ENCODE results near the gene TMEM38A. TPM values are rescaled to one million over a fixed set of nuclear protein-coding genes. Genes with fewer than 3 reads are reported as not detected.

The TMEM38A gene, protein sequence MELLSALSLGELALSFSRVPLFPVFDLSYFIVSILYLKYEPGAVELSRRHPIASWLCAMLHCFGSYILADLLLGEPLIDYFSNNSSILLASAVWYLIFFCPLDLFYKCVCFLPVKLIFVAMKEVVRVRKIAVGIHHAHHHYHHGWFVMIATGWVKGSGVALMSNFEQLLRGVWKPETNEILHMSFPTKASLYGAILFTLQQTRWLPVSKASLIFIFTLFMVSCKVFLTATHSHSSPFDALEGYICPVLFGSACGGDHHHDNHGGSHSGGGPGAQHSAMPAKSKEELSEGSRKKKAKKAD
- under 1 TPM; 0.58 to 0.76 TPM for total RNA-seq

DNA sequence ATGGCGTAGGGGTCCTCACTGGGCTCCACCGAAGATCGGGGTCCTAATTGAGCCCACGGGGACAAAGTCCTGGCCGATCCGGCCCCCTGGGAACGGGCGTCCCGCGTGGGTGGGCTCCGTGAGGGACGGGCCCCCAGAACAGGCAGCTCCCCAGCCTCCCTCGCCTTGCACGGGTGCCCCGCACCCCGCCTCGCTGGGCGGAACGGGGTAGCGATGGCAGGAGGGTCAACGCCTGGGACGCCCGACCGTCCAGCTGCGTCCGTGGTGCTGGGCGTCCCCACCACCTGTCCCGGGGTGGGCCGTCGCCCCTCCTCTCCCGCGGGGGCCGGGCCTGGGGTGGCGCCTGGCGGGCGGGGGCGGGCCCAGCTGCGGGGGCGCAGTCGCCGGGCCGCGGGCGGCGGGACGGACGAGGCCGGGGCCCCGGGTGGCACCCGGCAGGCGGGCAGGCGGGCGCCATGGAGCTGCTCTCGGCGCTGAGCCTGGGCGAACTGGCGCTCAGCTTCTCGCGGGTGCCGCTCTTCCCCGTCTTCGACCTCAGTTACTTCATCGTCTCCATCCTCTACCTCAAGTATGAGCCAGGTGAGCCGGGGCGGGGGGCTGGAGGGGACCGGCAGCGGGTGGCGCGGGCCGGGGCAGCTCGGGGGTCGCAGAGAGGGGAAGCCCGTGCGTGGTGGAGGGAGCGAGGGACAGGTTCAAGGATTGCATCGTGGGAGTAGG is at the start of gene TMEM38A:
Gene TMEM38A, plus strand, starts transcription at position 377 of the 717 bp plus-strand sequence. Its CDS starts 79 bp downstream, at position 456.
- Mint-ChIP-seq H3K27ac (peak within 1 kb of the TSS; percentile 95), H3K9me3 (no peaks in the 10 kb centered on the region), H3K4me3 (peak within 1 kb of the TSS; percentile 93), H3K27me3 (peaks cover 2% of the 10 kb centered on the region), H3K4me1 (ENCODE audit: low read depth) (peaks cover 28% of the 10 kb centered on the region), H3K36me3 (peaks cover 19% of the 10 kb centered on the region)
- ChIA-PET POLR2A (interaction anchor here (1.3 to 3.0 kb wide), 5 partner anchors 9 to 118 kb away, joined by 3 to 10 read pairs (median 5); no protein-coding TSS in a partner anchor), CTCF (interaction anchor here (1.0 to 1.8 kb wide), 2 partner anchors 32 to 65 kb away, joined by 3 to 4 read pairs; no protein-coding TSS in a partner anchor)
- intact Hi-C loops (cut with micrococcal nuclease), result loop anchor here (1.0 to 5.0 kb wide), 5 partner anchors 33 to 1086 kb away; partner anchors contain the start of genes CHERP, MED26 and SLC35E1
- DNase-seq, result peak; percentile 42

DNA sequence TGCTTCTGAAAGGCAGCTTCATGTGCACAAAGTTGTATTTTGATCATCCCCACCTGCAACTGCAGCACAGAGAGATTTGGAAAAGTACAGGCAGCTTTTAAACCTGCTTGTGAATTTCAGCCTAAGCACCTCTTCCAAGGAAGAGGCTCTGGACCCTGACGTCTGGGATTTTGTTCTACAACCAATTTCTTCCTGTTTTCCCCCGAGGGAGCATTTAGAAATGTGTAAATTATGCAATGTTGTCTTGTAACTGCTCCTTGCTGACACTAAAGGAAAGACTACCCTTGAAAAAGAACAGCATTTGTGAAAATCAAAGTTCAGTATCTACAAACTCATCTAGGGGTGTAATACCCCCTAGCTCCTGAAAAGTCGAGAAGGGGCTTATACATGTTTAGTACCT is 48.3 kb upstream of the TMEM38A start:
- Mint-ChIP-seq H3K36me3 (no peaks in the 10 kb centered on the region), H3K9me3 (no peaks in the 10 kb centered on the region), H3K4me1 (ENCODE audit: low read depth) (peaks cover 69% of the 10 kb centered on the region), H3K27me3 (no peaks in the 10 kb centered on the region), H3K4me3 (no peak overlapping the region), H3K27ac (no peak overlapping the region)
- POLR2A ChIA-PET, result interaction anchor here (0.8 kb wide), 1 partner anchor 26 kb away, joined by 3 read pairs; no protein-coding TSS in a partner anchor
- CTCF ChIA-PET, result interaction anchor here (1.0 to 1.5 kb wide), 2 partner anchors 13 to 23 kb away, joined by 3 to 4 read pairs; no protein-coding TSS in a partner anchor
- DNase-seq, result no peak
- intact Hi-C loops (cut with micrococcal nuclease), result loop anchor here (1.0 kb wide), 1 partner anchor 84 kb away; no protein-coding TSS in a partner anchor

DNA sequence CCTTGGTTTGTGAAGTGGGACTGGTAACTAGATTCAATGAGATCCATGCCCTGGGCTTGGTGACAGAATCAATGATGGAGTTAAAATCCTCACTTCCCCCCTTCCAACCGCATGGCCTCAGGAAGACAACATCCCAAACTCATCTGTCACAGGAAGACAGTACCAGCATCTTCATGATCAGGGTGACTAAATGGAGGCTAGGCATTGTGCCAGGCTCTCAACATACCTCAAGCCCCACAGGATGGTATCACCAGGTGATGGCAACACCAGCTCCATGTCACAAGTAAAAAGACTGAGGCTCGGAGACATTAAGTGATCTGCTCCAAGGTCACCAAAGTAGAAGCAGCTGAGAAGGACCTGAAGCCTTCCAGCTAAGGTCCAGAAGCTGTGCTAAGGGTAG is 47.1 kb upstream of the TMEM38A start:
- ChIA-PET CTCF (interaction anchor here (1.5 kb wide), 1 partner anchor 24 kb away, joined by 3 read pairs; no protein-coding TSS in a partner anchor), POLR2A (no interaction called here)
- no peak for DNase-seq

DNA sequence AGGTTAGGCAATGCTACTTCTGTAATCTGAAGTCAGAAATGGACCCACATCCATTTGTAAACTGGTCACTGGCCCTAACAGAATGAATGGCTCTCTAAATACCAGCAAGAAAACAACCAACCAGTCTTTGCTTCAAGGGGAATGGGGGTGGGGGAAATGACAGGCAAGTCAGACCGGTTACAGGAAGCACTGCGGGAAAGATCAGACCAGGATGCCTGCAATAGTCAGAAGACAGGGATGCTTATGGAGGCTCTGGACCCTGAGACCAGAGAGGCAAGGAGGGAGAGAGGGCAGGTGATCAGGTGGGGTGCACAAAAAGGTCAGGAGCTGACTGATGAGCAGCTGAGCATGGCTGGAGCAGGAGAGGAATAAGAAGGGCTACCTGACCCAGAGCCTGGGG is 46.0 kb upstream of the TMEM38A start:
- CTCF ChIA-PET, result interaction anchor here (1.1 kb wide), 1 partner anchor 86 kb away, joined by 3 read pairs; no protein-coding TSS in a partner anchor

More for the DNA sequence above, 47.1 kb upstream of the TMEM38A start:
- Mint-ChIP-seq H3K4me3 (no peak overlapping the region), H3K36me3 (no peaks in the 10 kb centered on the region), H3K9me3 (no peaks in the 10 kb centered on the region), H3K27ac (no peak overlapping the region), H3K27me3 (no peaks in the 10 kb centered on the region), H3K4me1 (ENCODE audit: low read depth) (peaks cover 68% of the 10 kb centered on the region)
- intact Hi-C loops (cut with micrococcal nuclease), result no loop called here

DNA sequence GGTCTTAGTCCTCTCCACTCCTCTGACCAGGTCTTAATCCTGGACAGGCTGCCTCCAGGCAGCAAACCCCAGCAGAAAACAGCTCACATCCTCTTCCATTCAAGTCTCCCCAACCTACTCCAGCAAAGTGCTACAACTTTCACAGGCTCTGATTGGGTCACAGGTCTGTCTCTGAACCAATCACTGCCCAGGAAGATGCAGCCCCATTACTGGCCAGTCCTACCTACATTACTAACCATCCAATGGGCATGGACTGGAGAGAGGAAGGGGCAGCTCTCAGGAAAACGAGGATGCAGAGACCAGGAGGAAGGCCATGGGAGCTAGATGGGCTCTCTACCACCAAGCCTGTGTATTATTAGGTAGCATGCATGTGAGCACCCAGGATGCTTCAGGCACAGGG is 45.1 kb upstream of the TMEM38A start:
- peaks cover 71% of the 10 kb centered on the region for H3K4me1 Mint-ChIP-seq (ENCODE audit: low read depth)
- ChIA-PET POLR2A (interaction anchor here (0.9 kb wide), 2 partner anchors 11 to 31 kb away, joined by 3 read pairs; no protein-coding TSS in a partner anchor), CTCF (interaction anchor here (0.5 to 1.1 kb wide), 3 partner anchors 62 to 174 kb away, joined by 3 read pairs; no protein-coding TSS in a partner anchor)
- H3K4me3 Mint-ChIP-seq, result no peak overlapping the region
- no peaks in the 10 kb centered on the region for H3K36me3 Mint-ChIP-seq
- intact Hi-C loops (cut with micrococcal nuclease), result no loop called here
- no peak for DNase-seq
- H3K27me3 Mint-ChIP-seq, result no peaks in the 10 kb centered on the region
- no peak overlapping the region for H3K27ac Mint-ChIP-seq
- H3K9me3 Mint-ChIP-seq, result no peaks in the 10 kb centered on the region

More for the DNA sequence above, 46.0 kb upstream of the TMEM38A start:
- intact Hi-C loops (cut with micrococcal nuclease), result no loop called here
- POLR2A ChIA-PET, result no interaction called here
- Mint-ChIP-seq H3K4me3 (no peak overlapping the region), H3K4me1 (ENCODE audit: low read depth) (peaks cover 72% of the 10 kb centered on the region), H3K9me3 (no peaks in the 10 kb centered on the region), H3K27ac (no peak overlapping the region), H3K27me3 (no peaks in the 10 kb centered on the region), H3K36me3 (no peaks in the 10 kb centered on the region)
- DNase-seq, result no peak

DNA sequence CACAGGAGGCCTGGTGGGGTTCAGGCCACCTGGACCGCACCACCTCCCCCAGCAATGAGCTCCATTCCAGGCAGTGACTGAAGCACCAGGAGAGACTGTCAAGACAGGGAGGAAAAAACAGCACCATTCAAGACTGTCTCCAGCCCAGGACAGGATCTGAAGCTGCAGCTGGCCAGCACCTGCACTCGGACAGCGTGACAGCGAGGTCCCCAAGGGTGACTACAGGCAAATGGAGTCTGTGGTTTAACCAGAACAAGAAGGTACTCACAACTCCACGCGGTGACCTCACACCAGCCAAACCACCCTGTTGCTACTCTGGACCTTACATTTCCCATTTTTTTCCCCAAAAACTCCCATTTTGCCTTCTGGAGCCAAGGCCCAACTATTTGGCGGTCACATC is 42.7 kb upstream of the TMEM38A start:
- ChIA-PET POLR2A (interaction anchor here (1.0 to 1.2 kb wide), 2 partner anchors 8 to 34 kb away, joined by 3 read pairs; no protein-coding TSS in a partner anchor), CTCF (no interaction called here)
- Mint-ChIP-seq H3K36me3 (no peaks in the 10 kb centered on the region), H3K9me3 (no peaks in the 10 kb centered on the region), H3K4me3 (no peak overlapping the region), H3K27me3 (no peaks in the 10 kb centered on the region), H3K27ac (no peak overlapping the region), H3K4me1 (ENCODE audit: low read depth) (peaks cover 61% of the 10 kb centered on the region)
- intact Hi-C loops (cut with micrococcal nuclease), result no loop called here
- no peak for DNase-seq

DNA sequence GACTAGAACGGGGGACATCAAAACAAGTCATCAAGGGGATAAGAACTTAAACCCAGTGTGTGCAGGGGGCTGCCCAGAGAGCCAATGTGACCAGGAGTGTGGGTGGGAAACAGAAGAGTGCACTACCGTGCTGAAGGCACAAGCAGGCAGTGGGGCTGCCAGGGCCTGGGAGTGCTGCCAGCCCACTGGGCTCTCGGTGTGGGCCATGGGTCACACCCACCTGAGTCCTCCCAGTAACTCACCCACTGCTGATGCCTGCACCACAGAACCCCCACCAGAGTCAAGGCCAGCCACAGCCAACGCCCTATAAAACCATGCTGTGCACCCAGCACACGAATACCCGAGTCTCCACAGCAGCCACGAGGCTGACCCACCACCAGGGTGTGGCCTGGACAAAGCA is 41.5 kb upstream of the TMEM38A start:
- Mint-ChIP-seq H3K36me3 (peaks cover 6% of the 10 kb centered on the region), H3K4me1 (ENCODE audit: low read depth) (peaks cover 60% of the 10 kb centered on the region), H3K27me3 (no peaks in the 10 kb centered on the region), H3K9me3 (no peaks in the 10 kb centered on the region), H3K27ac (no peak overlapping the region), H3K4me3 (no peak overlapping the region)
- ChIA-PET CTCF (no interaction called here), POLR2A (no interaction called here)
- intact Hi-C loops (cut with micrococcal nuclease), result no loop called here
- no peak for DNase-seq

DNA sequence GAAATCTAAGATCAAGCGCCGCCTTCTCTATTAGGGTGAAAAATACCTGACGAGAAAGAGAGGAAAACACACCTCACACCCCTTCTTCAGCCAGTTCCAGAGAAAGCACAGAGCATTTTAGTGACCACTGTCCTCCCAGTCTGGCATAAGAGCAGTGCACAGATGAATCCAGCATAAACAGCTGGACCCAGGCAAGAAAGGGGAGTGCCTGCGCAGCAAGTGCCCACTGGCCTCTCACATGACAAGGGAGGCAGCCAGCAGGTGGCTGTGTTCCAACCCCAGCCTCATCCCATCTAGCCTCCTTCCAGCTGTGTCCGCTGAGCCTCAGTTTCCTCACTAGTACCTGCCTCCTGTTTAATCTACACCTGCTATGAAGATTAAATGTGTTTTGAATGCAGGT is 40.9 kb upstream of the TMEM38A start:
- no peak overlapping the region for H3K4me3 Mint-ChIP-seq
- no peak for DNase-seq
- POLR2A ChIA-PET, result no interaction called here
- H3K36me3 Mint-ChIP-seq, result peaks cover 9% of the 10 kb centered on the region
- CTCF ChIA-PET, result no interaction called here
- peaks cover 58% of the 10 kb centered on the region for H3K4me1 Mint-ChIP-seq (ENCODE audit: low read depth)
- H3K9me3 Mint-ChIP-seq, result no peaks in the 10 kb centered on the region
- no peaks in the 10 kb centered on the region for H3K27me3 Mint-ChIP-seq
- intact Hi-C loops (cut with micrococcal nuclease), result no loop called here
- no peak overlapping the region for H3K27ac Mint-ChIP-seq

DNA sequence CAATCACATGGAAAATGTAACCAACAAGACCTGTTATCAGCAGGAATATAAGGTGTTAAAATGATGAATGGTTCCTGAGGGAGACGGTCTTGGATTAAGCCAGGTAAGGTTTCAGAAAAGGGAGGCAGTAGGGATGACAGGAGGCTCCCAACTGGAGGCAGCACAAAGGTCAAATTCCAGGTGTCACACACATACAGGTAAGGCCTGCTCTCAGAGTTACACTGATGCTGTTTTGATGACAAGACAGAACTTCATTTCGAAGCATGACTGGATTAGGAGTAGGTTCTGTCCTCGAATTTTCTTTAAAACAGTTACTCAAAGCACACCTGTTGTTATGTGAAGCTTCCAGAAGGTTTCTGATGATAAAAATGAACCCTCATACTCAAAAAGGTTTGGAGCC is 40.4 kb upstream of the TMEM38A start:
- CTCF ChIA-PET, result no interaction called here
- DNase-seq, result no peak
- H3K36me3 Mint-ChIP-seq, result peaks cover 15% of the 10 kb centered on the region
- peaks cover 59% of the 10 kb centered on the region for H3K4me1 Mint-ChIP-seq (ENCODE audit: low read depth)
- POLR2A ChIA-PET, result no interaction called here
- no peak overlapping the region for H3K4me3 Mint-ChIP-seq
- no peak overlapping the region for H3K27ac Mint-ChIP-seq
- H3K9me3 Mint-ChIP-seq, result no peaks in the 10 kb centered on the region
- no peaks in the 10 kb centered on the region for H3K27me3 Mint-ChIP-seq
- intact Hi-C loops (cut with micrococcal nuclease), result no loop called here

DNA sequence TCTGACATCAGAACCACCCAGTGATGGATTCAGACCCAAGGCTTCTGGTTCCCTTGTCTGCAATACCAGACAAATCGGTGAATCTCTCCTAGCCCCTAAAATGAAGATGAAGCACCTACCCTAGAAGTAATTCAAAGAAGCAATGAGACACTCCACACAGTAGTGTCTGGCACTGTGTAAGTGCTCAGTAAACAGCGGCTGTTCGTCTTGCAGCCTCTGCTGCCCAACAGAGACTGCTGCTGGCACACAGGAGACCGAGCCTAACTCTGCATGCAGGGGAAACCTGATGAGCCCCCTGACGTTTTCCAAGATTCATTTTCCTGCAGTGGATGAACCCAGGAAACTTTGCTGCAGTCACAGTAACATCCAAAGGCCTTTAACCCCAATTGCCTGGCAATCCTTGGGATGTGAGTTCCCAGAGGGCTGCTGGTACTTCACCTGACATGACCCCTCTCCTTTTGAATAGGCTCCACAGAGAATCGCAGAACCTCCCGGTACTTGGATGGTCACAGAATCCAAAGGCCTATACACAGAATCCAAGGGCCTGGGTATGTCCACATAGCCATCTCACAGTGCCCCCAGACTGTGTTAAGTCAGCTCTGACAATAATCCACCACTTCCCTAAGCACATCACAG is 39.7 kb upstream of the TMEM38A start:
- Mint-ChIP-seq H3K4me1 (ENCODE audit: low read depth) (peaks cover 60% of the 10 kb centered on the region), H3K4me3 (no peak overlapping the region), H3K36me3 (peaks cover 17% of the 10 kb centered on the region), H3K27me3 (no peaks in the 10 kb centered on the region), H3K27ac (no peak overlapping the region), H3K9me3 (no peaks in the 10 kb centered on the region)
- CTCF ChIA-PET, result no interaction called here
- POLR2A ChIA-PET, result no interaction called here
- DNase-seq, result no peak
- intact Hi-C loops (cut with micrococcal nuclease), result no loop called here

DNA sequence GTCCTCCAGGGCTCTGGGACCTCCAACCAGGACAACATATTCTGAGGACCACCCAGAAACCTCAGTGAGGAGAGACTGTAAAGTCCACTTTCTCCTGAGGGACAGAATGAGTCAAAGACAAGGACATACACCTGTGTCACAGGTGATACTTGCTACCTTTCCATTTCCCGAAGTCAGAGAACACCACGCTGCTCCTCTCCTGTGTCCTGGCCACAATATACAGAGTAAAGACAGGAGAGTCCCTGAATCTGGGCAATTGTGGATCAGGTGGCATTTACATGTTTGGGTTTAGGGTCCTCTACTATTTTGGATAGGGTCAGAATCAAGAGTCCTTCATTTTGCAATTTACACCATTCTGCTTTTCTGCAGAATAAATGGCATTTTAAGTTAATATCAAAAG is 37.9 kb upstream of the TMEM38A start:
- H3K9me3 Mint-ChIP-seq, result no peaks in the 10 kb centered on the region
- intact Hi-C loops (cut with micrococcal nuclease), result no loop called here
- CTCF ChIA-PET, result no interaction called here
- peaks cover 22% of the 10 kb centered on the region for H3K36me3 Mint-ChIP-seq
- POLR2A ChIA-PET, result no interaction called here
- peaks cover 50% of the 10 kb centered on the region for H3K4me1 Mint-ChIP-seq (ENCODE audit: low read depth)
- no peak overlapping the region for H3K27ac Mint-ChIP-seq
- H3K4me3 Mint-ChIP-seq, result no peak overlapping the region
- DNase-seq, result no peak
- H3K27me3 Mint-ChIP-seq, result no peaks in the 10 kb centered on the region

DNA sequence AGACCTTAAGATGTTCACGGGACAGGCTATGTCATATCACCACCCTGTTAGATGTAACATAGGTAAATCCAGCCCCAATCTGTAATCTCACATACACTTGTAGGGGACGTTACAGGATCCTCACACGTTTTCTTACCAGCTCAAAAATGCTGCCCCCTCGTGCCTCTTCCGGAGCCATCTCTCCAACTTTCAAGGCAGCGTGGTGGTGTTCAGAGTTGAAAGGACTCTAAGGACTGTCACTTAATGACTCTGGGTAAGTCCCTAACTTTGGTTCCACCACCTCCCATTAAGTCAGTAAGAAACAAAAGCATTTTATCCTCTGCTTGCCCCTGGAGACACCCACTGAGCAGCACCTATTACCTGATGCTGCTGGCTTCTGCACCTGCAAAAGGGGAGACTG is 37.4 kb upstream of the TMEM38A start:
- intact Hi-C loops (cut with micrococcal nuclease), result no loop called here
- POLR2A ChIA-PET, result interaction anchor here (1.1 to 1.7 kb wide), 2 partner anchors 36 to 39 kb away, joined by 5 read pairs; no protein-coding TSS in a partner anchor
- no peaks in the 10 kb centered on the region for H3K27me3 Mint-ChIP-seq
- H3K27ac Mint-ChIP-seq, result no peak overlapping the region
- peaks cover 47% of the 10 kb centered on the region for H3K4me1 Mint-ChIP-seq (ENCODE audit: low read depth)
- no peak overlapping the region for H3K4me3 Mint-ChIP-seq
- CTCF ChIA-PET, result no interaction called here
- H3K36me3 Mint-ChIP-seq, result peaks cover 22% of the 10 kb centered on the region
- no peak for DNase-seq
- no peaks in the 10 kb centered on the region for H3K9me3 Mint-ChIP-seq
